Upper lobe of left lung (tissue), 6 donors: ENCODE measurements around the gene DISC1. TPM values are rescaled to one million over a fixed set of nuclear protein-coding genes. Genes with fewer than 3 reads are reported as not detected.
"Not testable (repeated sequence)": the region's sequence is repeated elsewhere in the genome, so short reads cannot be mapped to it uniquely, and the experiment has no call there.

ENCODE experiments used
- ATAC-seq, 2 donors: fragments of 200-7000 bp; cut with Tn5 transposase; one replicate each; pipeline ENCODE4 v1.9.1; 2022; ENCODE audit warnings: mild to moderate bottlenecking in 2 of 2, moderate library complexity in 2 of 2; ENCODE audit not compliant: low FRiP score in 2 of 2
- DNase-seq, 2 donors: peaks; one replicate each; pipeline ENCODE4 v3.0.0-alpha.2; 2019 to 2020
- H3K27ac ChIP-seq, 4 donors: fragments of 200-600 bp; sonication (generic); one replicate each; pipeline ENCODE4 v1.5.1; 2016 to 2019
- H3K27me3 ChIP-seq, 4 donors: fragments of 200-600 bp; sonication (generic); one replicate each; pipeline ENCODE4 v1.5.1; 2017 to 2019
- H3K36me3 ChIP-seq, 4 donors: fragments of 200-600 bp; sonication (generic); one replicate each; pipeline ENCODE4 v1.5.1; 2016 to 2019
- H3K4me1 ChIP-seq, 4 donors: fragments of 200-600 bp; sonication (generic); one replicate each; pipeline ENCODE4 v1.5.1; 2018 to 2019
- H3K4me3 ChIP-seq, 4 donors: fragments of 200-600 bp; sonication (generic); one replicate each; pipeline ENCODE4 v1.5.1; 2017 to 2019; ENCODE audit warnings: mild to moderate bottlenecking in 2 of 4, moderate library complexity in 1 of 4
- H3K9me3 ChIP-seq, 4 donors: fragments of 200-600 bp; sonication (generic); one replicate each; pipeline ENCODE4 v1.5.1; 2018 to 2019
- EP300 ChIP-seq, 4 donors: sonication (generic); formaldehyde crosslinking; IDR thresholded peaks; one replicate each; pipeline ENCODE4 v1.5.1; 2017; ENCODE audit warnings: antibody characterized with exemption in 4 of 4, control low read depth in 2 of 4
- POLR2A ChIP-seq, 4 donors: fragments of 450-650 bp; IDR thresholded peaks; one replicate each; pipeline ENCODE4 v1.5.1; 2016 to 2017; ENCODE audit warnings: antibody characterized with exemption in 4 of 4, mild to moderate bottlenecking in 2 of 4
- POLR2AphosphoS5 ChIP-seq, 2 donors: sonication (generic); formaldehyde crosslinking; IDR thresholded peaks; one replicate each; pipeline ENCODE4 v1.5.1; 2017; ENCODE audit warnings: antibody characterized with exemption in 2 of 2
- WGBS, 2 donors: methylation state at CpG; one replicate each; pipeline ENCODE4 v1.1.5; 2017 to 2018; 5-methylcytosine and 5-hydroxymethylcytosine counted together
- total RNA-seq, 6 donors: library from RNA; depleted of rRNA in 4 of 6; stranded (reverse); fragments of >200 nt in 4 of 6; gene quantifications; one replicate each; pipeline versions ENCODE4 v1.1.0 to v1.2.1, GENCODE V29; 2016 to 2021
- TF ChIP-seq, protein P1 (sequence below), 6 experiments: fragments of 450-650 bp in 4 of 6; fragments of 200-600 bp in 2 of 6; sonication (generic) in 2 of 6; IDR thresholded peaks; one replicate each; pipeline ENCODE4 v1.5.1; 2016 to 2019; ENCODE audit warnings: antibody characterized with exemption in 6 of 6
- donor health status: DM: no; HTN: no; CAD: no; lungs with moderate emphysema.
- donor health status: DM: no; HTN: yes; CAD: no; lungs with severe emphysema.

The DISC1 gene
- total RNA-seq, 6 donors from 2014 or later = 6.1 to 16.8 (median 10.5) TPM

DNA sequence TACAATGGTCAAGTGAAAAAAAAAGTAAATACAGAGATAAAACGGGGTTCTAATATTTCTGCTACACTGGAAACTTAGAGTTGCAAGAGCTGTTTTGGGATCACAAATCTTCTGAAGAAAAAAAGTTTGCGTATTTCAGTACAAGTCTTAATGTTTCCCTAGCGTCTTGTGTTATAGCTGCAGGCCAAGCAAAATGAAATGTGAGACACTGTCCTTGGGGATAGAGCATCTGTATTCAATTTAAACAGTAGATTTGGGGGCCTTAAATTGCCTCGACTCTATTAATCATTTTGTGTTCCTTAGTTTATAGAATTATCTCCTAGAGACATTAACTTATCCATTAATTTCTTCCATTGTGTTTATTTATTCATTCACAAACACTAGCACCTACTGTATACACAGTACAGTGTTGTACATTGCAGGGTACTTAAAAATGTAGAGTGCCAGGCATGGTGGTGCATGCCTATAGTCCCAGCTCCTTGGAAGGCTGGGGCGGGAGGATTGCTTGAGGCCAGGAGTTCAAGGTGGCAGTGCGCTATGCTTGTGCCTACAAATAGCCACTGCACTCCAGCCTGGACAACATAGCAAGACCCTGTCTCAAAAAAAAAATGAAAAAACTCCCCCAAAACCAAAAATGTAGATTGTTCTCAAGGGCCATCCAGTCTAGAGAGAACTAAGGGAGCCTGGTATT is 7.9 kb downstream of the DISC1 start:
- ATAC-seq = no peak
- H3K4me1 ChIP-seq = peaks cover 0 to 2% (median 0%) of the 10 kb centered on the region in 4 donors
- DNase-seq = no peak
- no peaks in the 10 kb centered on the region for H3K36me3 ChIP-seq
- H3K9me3 ChIP-seq = no peaks in the 10 kb centered on the region
- WGBS, 2 donors = 88 to 89% methylated on average over 6 of the region's 6 CpGs
- no peak for TF ChIP-seq EP300 (IDR thresholded peaks at IDR 0.05)
- no peak for TF ChIP-seq POLR2AphosphoS5 (IDR thresholded peaks at IDR 0.05)
- TF ChIP-seq POLR2A (IDR thresholded peaks at IDR 0.05) = no peak
- no peak overlapping the region for H3K4me3 ChIP-seq
- H3K27ac ChIP-seq = no peak overlapping the region
- no peaks in the 10 kb centered on the region for H3K27me3 ChIP-seq

GRCh38 chr1:231636157-231636556 is 9.6 kb downstream of the DISC1 start:
- DNase-seq (no peak), ATAC-seq (peak in 1 of 2 donors; percentile 85)
- Histone ChIP-seq H3K36me3 (no peaks in the 10 kb centered on the region), H3K9me3 (no peaks in the 10 kb centered on the region), H3K4me1 (no peaks in the 10 kb centered on the region), H3K27me3 (no peaks in the 10 kb centered on the region), H3K27ac (no peak overlapping the region), H3K4me3 (no peak overlapping the region)
- WGBS, 2 donors = 79 to 92% methylated on average over 4 of the region's 4 CpGs
- no peak for TF ChIP-seq POLR2A (IDR thresholded peaks at IDR 0.05)
- no peak for TF ChIP-seq POLR2AphosphoS5 (IDR thresholded peaks at IDR 0.05)
- TF ChIP-seq EP300 (IDR thresholded peaks at IDR 0.05) = no peak
- TF ChIP-seq, protein P1, sequence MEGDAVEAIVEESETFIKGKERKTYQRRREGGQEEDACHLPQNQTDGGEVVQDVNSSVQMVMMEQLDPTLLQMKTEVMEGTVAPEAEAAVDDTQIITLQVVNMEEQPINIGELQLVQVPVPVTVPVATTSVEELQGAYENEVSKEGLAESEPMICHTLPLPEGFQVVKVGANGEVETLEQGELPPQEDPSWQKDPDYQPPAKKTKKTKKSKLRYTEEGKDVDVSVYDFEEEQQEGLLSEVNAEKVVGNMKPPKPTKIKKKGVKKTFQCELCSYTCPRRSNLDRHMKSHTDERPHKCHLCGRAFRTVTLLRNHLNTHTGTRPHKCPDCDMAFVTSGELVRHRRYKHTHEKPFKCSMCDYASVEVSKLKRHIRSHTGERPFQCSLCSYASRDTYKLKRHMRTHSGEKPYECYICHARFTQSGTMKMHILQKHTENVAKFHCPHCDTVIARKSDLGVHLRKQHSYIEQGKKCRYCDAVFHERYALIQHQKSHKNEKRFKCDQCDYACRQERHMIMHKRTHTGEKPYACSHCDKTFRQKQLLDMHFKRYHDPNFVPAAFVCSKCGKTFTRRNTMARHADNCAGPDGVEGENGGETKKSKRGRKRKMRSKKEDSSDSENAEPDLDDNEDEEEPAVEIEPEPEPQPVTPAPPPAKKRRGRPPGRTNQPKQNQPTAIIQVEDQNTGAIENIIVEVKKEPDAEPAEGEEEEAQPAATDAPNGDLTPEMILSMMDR (IDR thresholded peaks at IDR 0.05) = no peak

GRCh38 chr1:231636922-231637321 is 10.3 kb downstream of the DISC1 start:
- not testable (repeated sequence) for H3K27me3 ChIP-seq, H3K4me1 ChIP-seq, H3K27ac ChIP-seq, ATAC-seq, H3K4me3 ChIP-seq, H3K9me3 ChIP-seq, DNase-seq, H3K36me3 ChIP-seq
- 97 to 98% methylated on average over 2 of the region's 2 CpGs for WGBS, 2 donors

DNA sequence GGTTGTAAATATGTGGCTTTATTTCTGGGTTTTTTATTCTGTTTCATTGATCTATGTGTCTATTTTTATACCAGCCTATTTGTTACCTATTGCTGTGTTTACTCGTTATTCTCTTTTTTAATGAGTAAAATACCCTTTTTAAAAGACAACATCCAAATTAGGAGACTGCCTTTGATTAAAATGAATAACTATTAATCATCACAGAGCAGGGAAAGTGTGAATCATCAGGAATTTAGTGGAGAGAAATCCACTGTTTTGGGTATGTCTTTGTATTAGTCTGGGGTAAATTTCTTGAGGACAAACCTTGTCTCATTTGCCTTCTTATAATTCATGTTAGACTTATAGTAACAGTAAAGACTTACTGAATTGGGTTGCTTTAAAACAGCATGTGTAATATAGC is 12.1 kb downstream of the DISC1 start:
- no peak for ATAC-seq
- Histone ChIP-seq H3K9me3 (no peaks in the 10 kb centered on the region), H3K27ac (no peak overlapping the region), H3K4me3 (no peak overlapping the region), H3K36me3 (no peaks in the 10 kb centered on the region), H3K27me3 (no peaks in the 10 kb centered on the region), H3K4me1 (no peaks in the 10 kb centered on the region)
- 85 to 93% methylated on average over 1 of the region's 1 CpG for WGBS, 2 donors
- TF ChIP-seq, protein P1 (IDR thresholded peaks at IDR 0.05) = no peak
- TF ChIP-seq POLR2AphosphoS5 (IDR thresholded peaks at IDR 0.05) (no peak), POLR2A (IDR thresholded peaks at IDR 0.05) (no peak), EP300 (IDR thresholded peaks at IDR 0.05) (no peak)
- DNase-seq = no peak

DNA sequence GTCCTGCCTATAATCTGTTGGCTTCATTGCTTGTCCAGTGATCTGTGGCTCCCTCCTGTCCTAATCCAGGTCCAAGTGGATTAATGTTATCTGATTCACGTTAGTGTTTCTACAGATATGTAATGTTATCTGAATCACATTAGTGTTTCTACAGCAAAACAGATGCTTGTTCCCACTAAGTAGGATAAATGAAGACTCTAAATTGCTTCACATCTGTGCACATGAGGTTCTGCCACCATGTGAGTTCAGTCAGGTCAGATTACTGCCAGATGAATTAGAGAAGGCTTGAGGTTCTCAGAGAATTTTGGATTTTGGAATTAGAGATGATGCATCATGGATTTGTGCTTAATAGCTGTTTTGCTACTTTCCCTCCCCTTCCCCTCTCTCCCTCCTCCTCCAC is 13.2 kb downstream of the DISC1 start:
- H3K4me3 ChIP-seq = no peak overlapping the region
- 59 to 73% methylated on average over 1 of the region's 1 CpG for WGBS, 2 donors
- TF ChIP-seq EP300 (IDR thresholded peaks at IDR 0.05) = no peak
- no peak for TF ChIP-seq POLR2AphosphoS5 (IDR thresholded peaks at IDR 0.05)
- TF ChIP-seq, protein P1 (IDR thresholded peaks at IDR 0.05) = no peak
- TF ChIP-seq POLR2A (IDR thresholded peaks at IDR 0.05) = no peak

GRCh38 chr1:231641444-231641843 is 14.9 kb downstream of the DISC1 start:
- not testable (repeated sequence) for H3K27me3 ChIP-seq, H3K36me3 ChIP-seq, H3K4me1 ChIP-seq, H3K9me3 ChIP-seq, ATAC-seq, H3K27ac ChIP-seq, H3K4me3 ChIP-seq
- WGBS, 2 donors = 89 to 91% methylated on average over 9 of the region's 9 CpGs
- peak in 1 of 2 donors; percentile 6 for DNase-seq

More for the DNA sequence above, 13.2 kb downstream of the DISC1 start:
- ATAC-seq (no peak), DNase-seq (no peak)
- Histone ChIP-seq H3K27me3 (no peaks in the 10 kb centered on the region), H3K27ac (no peak overlapping the region), H3K36me3 (no peaks in the 10 kb centered on the region), H3K4me1 (no peaks in the 10 kb centered on the region), H3K9me3 (no peaks in the 10 kb centered on the region)

GRCh38 chr1:231642061-231642460 is 15.5 kb downstream of the DISC1 start:
- not testable (repeated sequence) for H3K36me3 ChIP-seq, H3K4me1 ChIP-seq, H3K27me3 ChIP-seq, H3K9me3 ChIP-seq, ATAC-seq, H3K4me3 ChIP-seq, H3K27ac ChIP-seq
- 96 to 98% methylated on average over 22 to 36 of the region's 36 CpGs for WGBS, 2 donors
- peak in 1 of 2 donors; percentile 77 for DNase-seq
